Middle frontal gyrus (tissue), 1 donor: ENCODE data around the gene FNDC7.
"Not testable (repeated sequence)": the region's sequence is repeated elsewhere in the genome, so short reads cannot be mapped to it uniquely, and the experiment has no call there.

ENCODE experiments used
- DNase-seq: peaks from one replicate; pipeline ENCODE4 v3.0.0-alpha.2; 2015; ENCODE audit warnings: low spot score; ENCODE audit errors: extremely low spot score

FNDC7 gene

DNA sequence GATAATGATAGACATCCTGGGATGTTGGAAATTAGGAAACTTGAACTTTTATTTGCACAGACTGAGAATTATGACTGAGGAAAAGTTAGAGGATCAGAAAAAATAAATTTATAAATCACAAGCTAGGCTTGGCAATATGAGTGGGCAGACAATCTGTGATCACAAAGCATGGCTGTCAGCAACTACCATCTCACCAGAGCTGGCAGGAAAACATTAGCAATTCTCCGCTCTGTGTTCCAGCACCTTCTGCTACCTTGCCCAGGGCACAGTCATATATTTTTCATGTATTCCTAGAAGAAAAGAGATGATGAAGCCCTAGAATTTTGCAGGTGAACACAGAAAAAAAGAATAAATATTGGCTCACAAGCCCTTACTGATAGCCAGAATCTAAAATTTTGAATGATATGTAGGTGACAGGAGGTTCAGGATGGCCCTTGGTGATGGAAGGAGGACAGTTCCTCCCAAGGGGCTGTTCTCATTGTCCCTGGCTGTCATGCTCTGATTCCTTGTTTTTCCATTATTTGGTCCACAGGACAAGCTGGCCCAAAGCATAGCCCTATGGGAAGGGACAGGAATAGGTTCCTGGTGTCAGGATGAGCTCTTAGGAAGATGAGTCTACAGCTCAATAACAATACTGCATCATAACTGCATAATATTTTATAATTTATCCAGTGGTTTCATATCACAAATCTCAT lies 21.6 kb downstream of the FNDC7 start:
- no peak for DNase-seq

DNA sequence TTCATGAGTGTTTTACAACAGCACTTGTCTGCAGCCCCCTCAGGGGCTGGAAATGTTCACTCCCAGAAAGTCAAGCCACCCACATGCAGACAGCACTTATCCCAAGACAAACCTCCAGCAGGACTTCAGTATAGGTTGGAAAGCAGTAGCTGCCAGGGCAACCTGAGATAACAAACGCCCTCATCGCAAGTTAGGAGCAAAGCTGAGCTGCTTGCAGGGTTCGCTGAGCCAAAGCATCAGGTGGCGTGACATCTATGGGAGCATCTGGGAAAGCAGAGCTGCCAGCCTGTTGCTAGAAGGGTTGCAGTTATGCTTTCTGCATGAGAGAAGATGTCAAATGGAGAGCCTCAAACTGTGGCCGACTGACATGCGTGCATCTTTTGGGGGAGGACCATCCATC lies 29.5 kb downstream of the FNDC7 start:
- no peak for DNase-seq

DNA sequence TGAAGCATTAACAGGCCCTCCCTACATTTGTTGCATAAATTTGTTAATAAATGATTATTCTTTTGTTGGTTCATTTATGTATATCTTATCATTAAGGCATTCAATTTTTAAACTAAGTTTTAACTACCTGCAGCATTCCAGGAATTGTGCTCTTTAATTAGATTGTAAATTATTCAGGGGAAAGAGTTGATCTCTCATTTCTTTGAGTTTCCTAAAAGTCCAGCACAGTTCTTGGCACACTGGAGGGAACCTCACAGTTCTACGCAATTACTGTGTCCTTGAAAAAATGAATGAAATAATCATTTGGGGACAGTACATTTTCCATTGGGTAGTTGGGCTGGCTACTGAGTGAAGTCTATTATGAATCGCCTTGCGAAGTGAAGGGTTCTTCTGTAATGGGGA lies 33.3 kb downstream of the FNDC7 start:
- no peak for DNase-seq

DNA sequence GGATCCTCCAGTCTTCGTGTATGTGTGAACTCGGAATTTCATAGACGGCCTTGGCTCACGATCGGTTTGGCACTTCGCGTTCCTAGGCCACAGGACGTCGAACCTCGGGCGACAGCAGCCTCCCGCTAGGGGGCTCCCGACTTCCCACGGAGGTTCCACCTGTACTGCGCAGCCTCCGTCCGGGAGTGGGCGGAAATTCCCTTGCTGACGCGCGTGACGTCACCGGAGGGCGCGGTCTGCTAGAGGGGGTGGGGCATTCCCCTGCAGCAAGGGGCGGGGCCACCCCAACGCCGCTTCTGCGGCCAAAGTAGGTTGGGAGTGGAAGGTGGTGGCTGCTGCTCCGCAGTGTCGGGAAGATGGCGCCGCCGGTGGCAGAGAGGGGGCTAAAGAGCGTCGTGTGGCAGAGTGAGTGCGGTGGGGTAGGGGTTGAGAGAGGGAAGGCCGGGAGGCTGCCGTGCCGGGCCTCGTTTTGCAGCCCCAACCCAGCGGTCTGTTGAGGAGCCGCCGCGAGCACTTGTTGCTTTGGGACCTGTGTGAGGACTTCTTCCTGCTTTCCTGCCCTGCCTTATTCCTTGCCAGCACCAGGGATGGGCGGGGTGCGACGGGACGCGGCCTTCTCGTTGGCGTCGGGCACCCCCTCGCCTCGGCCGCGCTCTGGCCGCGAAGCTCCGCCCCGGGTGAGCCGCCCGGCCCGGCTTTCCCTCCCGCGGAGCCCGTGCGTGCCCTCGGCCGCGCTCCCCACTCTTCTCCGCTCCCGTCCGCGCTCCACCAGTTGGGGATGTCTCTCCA lies 33.9 kb downstream of the FNDC7 start, which contains the start of gene STXBP3:
Gene STXBP3 (plus strand): TSS at position 293 of the 789 bp plus-strand sequence. CDS start 64 bp downstream, at position 357.
- DNase-seq, result peak; percentile 94

DNA sequence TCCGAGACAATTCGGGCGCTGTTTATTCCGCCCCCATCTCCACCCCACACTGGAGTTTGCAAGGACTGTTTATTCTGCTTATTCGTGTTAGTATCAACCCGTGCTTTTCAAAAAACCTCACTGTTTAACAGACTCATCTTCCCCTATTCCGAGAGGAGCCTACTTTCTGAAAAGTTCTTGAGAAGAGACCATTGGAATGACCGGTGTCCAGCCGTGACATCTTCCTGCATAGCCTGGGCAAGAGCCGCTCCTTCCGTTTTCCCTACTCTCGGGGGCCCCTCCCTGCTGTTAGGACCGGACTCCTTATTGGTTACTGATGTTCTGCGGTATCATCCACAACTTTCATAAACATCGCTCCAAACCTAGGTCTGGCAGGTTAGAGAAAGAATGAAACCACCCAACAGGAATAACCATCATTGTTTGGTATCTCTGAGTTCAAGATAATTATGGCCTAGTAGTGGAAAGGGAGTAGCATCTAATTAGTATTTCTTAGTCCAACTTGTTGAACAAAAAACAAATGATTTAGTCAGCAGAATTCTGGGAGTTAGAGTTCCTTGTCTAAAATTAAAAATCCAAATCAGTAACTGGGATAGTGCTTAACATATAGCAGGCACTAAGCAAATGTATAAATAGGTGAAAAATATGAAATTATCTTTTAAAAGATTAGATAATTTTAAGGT lies 34.6 kb downstream of the FNDC7 start:
- no peak for DNase-seq

DNA sequence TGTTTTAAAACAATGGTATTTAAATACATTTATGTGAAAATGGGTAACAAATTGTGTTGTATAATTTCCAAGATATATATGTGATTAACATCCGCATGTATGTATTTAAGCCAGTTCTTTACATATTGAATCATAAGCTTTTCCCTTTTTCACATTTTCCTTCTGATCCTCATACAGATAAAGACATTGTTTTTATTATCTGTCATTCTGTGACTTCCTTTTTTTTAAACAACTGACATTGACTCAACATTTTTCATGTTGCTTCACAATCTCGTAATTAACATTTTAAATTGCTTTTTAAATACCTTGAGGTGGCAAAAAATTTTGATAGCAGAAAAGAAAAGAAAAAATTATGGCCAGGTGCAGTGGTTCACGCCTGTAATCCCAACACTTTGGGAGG lies 35.2 kb downstream of the FNDC7 start:
- DNase-seq, result no peak

DNA sequence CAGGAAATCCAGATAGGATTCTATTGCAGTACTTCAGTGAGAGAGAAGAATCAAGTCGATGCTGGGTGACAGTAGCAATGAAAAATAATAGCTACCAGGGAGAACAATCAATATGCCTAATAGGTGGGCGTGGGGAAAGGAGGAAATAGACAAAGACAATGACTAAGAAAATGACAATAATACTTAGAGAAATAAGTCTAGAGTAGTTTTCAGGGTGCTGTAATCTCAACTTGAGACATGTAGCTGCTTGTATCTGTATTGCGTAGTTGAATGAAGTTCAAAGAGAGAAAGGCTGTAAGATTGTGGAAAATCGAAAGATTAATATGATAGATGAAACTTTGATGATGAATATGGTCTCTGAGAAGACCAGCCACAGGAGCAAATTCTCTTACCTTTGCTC lies 36.4 kb downstream of the FNDC7 start:
- no peak for DNase-seq

DNA sequence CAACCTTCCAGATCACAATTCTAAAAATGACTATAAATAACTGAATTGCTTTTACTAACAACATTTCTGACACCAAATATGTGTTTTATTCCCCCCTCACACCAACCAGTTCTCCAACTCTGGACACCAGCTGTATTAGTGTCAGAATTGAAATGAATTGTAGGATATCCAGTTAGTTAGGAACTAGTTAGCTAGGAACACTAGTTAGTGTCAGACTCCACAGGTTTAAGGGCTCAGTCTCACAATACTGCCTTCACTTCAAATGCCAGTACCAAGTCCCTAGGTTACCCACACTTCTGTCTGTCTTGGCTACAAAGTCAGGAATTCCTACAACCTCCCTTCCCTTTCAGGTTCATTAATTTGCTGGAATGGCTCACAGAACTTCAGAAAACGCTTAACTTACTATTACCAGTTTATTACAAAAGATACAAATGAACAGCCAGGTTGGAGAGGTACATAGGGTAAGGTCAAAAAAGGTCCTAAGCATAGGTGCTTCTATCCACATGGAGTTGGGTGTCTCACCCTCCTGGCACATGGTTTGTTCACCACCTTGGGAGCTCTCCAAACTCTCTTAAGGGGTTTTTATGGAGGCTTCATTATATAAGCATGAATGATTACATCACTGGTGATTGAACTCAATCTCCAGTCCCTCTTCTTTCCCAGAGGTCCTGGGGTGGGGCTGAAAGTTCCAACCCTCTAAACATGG lies 37.9 kb downstream of the FNDC7 start:
- DNase-seq, result no peak

DNA sequence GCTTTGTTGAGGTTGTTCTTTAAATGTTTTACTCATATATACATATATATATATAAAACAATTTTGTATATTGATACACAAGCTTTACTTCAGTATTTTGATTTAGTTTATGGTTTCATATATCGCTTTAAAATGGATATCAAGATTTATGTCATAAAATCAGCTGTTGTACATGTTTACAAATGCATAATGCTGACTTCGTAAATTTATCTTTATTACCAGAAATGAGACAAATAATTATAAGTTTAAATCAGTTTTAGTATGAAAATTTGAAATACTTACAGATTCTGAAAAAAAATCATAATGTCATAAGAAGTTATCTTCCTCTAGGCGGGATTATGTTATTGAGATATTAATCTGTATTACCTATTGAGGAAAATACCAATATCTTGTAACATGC lies 40.7 kb downstream of the FNDC7 start:
- no peak for DNase-seq

DNA sequence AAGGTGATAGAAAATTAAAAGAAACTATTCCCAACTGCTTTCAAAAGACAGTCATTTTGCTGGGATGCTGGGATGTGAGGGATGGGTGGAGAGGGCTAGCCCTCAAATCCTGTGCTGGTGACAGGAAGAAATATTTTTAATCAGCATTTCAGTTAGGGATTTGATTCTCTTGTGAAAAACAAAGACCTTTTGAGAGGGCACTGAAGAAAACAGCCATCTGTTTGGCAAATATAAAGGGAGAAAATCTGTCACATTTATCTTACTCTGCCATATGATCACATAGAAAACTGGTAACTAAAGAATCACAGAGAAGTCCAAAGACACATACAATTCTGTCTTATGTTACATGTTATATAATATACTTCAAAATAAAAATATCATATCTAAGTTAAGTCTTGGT lies 46.1 kb downstream of the FNDC7 start:
- no peak for DNase-seq

DNA sequence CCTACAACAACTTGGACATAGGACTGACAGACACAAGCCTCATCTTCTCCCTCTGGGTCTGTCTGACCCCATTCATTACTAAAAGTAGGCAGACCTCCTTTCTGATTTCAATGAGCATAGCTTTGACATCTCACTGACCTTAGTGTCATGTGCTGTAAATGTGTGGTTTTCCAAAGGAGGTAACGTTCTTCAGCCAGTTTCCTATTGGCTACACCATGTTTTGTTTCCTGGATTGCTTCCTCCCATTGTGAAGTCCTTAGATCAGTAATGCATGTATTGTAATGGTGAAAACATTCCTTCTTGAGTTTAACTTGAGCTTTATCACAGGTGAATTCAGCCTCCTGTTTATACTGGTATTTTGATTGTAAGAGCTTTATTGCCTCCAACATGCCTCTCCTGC lies 54.4 kb downstream of the FNDC7 start:
- DNase-seq, result no peak

DNA sequence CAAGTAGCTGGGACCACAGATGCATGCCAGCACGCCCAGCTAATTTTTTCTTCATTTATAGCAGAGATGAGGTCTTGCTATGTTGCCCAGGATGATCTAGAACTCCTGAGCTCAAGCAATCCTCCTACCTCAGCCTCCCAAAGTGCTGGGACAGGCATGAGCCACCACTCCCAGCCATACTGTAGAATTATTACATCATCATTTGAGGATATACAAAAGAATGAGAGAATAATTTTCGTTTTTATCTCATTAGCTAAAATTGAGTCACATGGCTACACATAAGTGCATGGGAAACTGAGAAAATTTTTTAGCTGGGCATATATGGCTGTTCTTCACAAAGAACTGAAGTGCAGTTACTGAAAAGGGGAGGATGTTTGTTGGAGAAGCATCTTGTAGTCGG lies 55.0 kb downstream of the FNDC7 start:
- DNase-seq, result no peak

DNA sequence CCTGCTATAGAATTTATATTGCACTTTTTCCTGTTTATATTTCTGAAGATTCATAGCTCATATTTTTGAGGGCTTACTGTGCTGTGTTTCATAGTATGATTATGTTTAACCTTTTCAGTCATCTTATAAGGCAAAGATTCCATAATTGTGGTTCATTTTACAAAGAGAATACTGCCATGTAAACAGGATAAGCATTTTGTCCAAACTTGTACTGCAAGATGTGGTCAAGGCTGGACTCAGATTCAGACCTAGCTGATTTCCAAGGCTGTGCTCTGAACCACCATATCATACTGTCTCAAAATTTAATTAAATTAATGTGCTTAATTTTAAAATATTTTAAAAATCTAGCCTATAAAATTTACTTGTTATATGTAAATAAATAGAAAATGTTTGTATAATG lies 65.1 kb downstream of the FNDC7 start:
- DNase-seq, result no peak

DNA sequence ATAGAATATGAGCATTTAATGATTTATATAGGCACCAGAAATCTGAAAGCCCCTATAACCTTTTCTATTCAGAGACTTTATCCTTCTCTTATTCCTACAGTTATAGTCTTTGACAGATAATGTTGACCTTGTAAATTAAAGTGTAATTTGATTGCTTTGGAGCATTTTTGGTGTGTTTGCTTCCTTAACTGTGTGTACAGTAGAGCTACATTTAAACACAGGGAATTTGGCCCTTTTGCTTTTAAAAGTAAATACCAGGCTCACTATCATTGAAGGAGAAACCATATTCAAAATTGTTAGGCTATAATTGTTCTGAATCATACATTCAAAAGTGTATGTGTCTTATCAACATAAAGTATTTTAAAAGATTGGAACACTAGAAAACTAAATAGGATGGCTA lies 66.7 kb downstream of the FNDC7 start:
- no peak for DNase-seq

DNA sequence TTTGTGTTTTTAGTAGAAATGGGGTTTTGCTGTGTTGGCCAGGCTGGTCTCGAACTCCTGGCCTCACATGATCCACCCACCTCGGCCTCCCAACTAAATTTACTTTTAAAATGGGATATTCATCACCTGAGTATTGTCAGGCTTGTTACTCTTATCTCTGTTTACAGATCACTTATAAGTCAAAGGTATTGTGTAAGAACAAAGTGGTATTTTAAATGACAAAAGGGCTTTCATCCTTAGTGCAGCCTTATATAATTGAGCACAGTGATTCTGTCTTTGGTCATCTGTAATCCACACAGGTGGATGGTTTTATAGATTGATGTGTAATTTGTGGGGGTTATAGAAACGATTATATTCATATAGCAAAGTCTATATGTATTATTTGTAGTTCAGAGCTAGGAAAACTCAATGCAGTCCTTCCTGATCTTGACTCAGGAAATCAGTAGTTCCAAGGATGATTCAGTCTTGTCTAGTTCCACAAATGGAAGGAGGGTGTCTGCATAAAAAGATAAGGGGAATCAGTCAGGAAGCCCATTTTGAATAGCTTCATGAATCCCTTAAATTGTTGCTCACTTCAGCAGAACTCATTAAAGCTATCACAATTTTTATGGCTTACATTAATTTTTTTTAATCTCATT lies 68.3 kb downstream of the FNDC7 start:
- DNase-seq, result no peak

DNA sequence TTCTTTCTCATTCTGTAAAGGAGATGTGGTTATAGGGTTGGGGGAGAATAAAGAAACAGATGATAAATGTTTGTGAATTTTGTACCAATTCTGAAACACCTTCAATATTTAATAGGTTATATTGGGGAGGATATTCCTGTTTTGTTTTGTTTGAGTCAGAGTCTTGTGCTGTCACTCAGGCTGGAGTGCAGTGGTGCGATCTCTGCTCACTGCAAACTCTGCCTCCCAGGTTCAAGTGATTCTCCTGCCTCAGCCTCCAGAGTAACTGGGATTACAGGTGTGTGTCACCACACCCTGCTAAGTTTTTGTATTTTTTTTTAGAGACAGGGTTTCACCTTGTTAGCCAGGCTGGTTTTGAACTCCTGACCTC lies 68.9 kb downstream of the FNDC7 start:
- DNase-seq, result not testable (repeated sequence)

DNA sequence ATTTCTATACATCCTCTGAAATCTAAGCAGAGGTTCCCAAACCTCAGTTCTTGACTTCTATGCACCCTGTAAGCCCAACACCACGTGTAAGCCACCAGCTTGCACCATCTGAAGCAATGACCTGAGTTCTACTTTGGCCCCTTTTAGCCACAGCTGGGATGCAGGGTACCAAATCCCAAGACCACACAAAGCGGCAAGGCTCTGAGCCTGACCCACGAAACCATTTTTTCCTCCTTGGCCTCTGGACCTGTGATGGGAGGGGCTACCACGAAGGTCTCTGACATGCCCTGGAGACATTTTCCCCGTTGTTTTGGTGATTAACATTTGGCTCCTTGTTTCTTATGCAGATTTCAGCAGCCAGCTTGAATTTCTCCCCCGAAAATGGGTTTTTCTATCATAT lies 72.6 kb downstream of the FNDC7 start:
- no peak for DNase-seq

DNA sequence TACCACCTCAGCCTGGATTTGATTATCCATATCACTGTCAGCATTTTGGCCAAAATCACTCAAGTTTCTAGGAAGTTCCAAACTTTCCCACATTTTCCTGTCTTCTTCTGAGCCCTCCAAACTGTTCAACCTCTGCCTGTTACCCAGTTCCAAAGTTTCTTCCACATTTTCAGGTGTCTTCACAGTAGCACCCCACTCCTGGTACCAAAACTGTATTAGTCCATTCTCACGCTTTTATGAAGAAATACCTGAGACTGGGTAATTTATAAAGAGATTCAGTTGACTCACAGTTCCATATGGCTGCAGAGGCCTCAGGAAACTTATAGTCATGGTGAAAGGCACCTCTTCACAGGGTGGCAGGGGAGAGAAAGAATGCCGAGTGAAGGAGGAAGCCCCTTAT lies 73.2 kb downstream of the FNDC7 start:
- no peak for DNase-seq

DNA sequence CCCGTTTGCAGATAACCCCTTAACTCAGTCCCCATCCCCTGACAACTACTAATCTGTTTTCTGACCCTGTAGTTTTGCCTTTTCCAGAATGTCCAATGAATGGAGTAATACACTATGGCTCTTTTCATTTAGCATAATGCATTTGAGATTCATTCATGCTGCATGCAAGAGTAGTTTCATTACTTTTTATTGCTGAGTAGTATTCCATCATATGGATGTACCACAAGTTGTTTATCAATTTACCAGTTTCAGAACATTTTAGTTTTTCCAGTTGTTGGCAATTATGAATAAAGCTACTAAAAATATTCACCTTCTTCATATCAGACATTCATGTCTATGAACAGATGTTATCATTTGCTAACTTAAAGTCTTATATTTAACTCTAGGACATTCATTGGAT lies 79.1 kb downstream of the FNDC7 start:
- DNase-seq, result no peak
